ENCODE data around the gene AGO3.
A peak's percentile ranks its signal among the peaks of the same experiment; 100 is the strongest.
"Not testable (repeated sequence)": the region's sequence is repeated elsewhere in the genome, so short reads cannot be mapped to it uniquely, and the experiment has no call there.

AGO3 gene

DNA sequence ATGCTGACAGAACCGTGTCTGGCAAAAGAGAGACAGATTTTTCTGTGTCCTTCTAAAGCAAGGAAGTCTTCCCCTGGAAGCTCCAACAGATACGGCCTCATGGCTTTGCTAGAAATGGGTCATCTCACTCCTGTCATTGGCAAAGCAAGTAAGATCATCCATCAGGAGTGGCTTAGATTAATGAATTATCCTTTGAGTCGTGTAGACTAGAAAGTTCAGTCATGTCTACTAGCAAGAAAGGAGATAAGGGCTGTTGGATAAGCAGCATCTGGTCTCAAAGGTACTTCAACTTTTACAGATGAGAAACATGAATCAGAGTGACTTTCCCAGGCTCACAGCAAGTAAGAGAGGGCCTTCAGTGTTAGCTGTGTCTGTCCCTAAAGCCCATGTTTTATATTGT is 3.4 kb upstream of the AGO3 start:
- DNase-seq: no peak

DNA sequence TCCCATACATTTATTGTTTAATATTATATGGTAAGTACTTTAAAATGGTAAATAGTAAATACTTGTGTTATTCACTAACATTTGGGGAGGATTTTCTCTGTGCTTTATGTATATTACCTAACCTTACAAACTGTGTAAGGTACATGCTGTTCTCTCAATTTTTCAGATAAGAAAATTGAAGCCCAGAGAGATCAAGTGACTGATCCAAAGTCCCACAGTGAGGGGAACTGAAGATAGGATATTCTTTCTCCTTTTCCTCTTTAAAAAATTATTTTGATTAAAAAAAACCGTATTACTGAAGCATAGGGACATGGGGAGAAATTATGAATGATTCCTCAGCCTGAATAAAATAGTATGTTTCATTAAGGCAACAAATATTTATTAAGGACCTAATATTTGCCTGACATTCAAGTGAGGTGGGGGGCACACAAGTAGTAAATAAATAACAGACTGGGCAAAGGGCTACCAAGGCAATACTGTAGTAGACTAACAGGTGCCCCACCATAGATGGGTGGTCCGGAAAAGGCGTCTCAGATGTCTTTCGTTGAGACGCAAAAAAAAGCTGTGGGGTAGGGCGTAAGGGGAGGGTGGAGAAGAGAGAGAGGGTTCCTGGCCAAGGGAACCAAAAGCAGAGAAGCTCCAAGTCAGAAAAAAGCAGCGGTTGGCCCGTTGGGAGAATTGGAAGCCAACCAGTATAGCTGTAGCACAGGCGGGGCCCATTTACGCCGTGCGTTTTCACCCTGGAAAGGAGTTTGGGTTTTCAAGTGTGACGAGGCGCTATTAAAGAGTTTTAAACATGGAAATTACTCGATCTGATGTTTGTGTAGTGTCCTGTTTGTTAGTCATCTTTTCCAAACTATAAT is 944 bp upstream of the AGO3 start:
- DNase-seq: peak; percentile 45

DNA sequence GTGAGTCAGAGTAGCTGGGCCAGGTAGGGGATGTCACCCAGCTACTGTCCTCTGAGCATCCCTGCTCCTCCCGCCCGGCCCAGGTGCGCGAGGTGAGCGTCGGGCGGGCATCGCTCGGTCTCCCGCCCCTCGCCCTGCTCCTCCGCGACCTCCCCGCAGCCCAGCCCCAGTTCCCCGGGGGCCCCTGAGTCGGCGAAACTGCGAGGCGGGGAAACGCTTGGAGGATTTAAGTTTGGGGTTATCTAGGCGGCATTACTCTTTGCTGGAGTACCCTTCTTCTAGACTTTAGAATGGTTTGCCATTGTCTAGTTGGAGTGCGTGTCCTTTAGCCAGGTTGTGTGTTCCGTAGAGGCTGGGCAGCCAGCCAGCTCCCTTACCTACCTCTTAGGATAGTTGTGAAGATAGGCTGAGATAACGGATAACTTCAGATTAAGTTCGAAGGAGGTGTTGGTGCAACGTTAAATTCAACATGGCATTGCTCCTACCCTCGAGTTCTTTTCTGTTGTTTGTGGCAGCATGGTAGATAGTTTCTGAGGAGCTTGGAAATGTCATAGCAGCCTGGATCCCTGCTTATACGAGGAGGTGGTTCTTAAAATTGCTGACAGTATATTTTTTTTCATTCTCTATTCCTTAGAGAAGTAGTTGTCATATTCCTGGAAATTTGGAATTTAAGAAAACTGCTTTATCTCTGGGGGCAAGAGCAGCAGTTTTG is 697 bp downstream of the AGO3 start:
- peak; percentile 50 for DNase-seq

DNA sequence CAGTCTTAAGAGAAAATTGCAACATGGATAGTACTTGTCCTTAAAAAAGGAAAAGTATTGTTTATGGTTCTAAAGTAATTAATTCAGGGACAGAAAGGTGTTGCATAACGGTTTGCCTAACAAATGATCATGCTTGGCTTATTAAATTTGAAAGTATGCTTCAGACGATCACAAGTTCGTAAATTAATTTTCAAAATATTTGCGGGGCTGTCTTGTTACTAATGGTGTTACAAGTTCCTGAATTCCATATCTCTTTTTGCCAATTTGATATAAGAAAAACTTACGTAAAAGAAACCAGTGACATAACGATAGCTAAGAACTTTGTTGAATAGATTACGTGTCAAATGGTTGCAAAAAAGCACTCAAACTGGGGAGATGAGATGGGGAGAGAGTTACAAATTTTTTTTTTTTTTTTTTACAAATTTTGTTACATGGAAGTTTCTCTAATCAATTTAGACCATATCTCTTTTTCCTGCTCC is 1.3 kb downstream of the AGO3 start:
- DNase-seq: no peak

DNA sequence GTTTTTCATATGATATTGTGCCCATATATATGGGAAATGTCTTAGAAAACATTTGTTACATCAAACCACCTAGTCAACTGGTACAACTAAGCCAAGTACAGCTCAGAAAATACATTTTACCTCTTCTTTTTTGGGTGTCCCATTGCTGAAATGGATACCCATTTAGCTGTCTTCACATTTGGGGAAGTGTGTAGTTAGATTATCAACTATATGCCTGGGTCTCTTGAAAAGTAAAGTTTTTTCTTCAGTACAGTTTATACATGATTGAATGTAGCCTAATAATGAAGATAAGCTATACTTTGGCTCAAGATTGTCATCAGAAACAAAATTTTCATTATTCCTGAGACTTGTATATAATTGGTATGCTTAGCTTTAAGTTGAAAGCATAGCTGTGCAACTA is 2.0 kb downstream of the AGO3 start:
- no peak for DNase-seq

DNA sequence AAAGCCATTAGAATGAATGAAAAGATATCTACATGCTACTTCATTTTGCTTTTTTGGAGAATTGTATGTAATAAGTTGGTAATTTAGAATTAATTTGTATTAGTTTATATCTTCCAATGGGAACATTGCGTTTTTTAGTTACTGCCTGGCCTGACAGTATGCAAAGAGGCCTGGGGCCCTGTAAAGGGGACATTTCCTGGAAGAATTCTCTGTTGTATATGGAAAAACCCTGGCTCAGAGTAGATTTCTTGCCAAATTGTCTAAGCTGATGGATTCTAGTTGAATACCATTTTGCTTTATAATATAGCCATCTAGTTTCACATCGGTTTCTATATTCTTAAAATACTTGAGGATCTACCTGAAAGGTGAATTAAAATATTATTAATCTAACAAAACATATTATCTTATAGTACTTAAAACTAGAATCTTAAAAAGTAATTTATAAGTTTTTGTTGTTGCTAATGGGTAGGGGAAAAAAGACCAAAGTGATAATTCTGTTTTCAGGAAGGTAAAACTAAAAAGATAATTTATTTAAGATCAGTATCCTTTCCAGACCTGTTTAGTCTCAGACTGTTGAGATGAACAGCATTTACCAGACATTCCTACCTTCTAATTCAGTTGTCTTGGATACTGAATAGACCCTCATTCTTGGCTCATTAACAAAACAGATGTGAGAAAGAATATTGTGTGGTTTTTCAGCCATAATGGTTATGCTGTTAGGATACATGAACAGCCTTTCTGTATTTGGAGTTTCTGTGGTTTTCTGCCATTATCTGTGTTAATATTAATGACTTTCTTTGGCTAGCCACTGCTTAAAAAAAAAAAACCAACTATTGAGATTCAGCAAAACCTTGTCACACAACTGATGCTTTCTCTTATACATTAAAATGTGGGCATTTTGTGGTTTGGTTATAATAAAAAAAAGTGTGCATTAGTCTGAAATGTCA is 4.8 kb downstream of the AGO3 start:
- DNase-seq: no peak

DNA sequence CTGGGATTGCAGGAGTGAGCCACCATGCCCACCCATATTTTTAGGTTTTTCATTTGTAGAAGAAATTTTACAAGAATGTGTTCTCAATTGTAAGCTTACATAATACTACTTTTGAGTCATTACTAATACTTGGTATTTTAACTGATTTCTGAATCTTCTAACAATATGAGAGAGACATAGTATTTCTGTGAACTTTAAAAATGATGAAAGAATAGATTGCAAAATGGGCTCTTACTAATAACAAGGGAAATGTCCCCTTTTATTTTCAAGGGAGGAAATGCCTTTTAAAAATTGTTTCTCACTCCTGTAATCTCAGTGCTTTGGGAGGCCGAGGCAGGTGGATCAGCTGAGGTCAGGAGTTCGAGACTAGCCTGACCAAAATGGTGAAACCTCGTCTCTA is 5.9 kb downstream of the AGO3 start:
- DNase-seq: no peak

DNA sequence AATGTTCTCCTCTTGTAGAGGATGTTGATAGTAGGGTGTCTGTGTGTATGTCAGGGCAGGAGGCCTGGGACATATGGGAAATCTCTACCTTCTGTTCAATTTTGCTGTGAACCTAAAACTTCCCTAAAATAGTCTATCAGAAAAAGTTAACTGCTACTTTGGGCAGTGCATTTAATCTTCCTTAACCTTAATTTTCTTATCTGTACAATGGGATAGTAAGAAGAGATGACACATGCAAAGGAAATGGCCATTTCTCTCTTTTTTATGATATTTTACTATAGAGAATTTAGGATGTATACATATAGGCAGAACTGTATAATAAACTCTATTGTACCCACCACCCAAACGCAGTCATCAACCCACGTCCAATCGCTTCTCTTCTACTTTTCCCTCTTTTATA is 8.6 kb downstream of the AGO3 start:
- no peak for DNase-seq

DNA sequence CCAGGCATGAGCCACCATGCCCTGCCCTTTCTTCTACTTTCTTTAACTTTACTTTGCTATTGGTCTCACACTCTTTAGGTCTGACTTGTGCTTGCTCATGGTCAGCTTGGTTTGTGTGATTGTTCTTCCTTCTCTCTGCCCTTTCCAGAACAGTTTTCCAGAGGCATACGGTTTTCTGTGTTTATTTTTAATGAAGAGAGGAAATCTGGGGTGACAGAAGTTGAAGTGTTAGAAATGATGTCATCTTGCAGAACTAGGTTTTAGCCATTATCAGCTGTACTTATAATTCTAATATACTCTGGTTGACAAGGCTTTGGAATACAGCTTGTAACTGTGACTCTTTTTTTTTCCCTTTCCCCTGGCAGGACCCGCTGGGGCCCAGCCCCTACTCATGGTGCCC is 14.4 kb downstream of the AGO3 start:
- no peak for DNase-seq

DNA sequence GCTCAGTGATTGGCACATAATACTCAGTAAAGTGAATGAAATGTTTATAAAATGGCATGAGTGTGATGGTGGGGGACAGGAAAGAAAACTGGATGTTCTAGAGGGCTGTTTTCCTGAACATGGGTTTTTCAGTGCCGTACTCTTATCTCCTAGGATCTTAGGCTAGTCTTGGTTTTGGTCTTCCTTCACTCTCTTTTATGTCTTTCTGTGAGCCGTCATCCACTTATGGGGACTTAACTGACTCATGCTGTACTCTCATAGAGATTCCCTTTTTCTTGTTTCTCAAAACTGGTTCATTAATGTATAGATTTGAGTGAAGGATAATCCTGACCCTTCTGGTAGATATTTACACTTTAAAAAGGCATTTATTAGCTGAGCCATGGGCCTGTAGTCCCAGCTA is 16.6 kb downstream of the AGO3 start:
- no peak for DNase-seq

DNA sequence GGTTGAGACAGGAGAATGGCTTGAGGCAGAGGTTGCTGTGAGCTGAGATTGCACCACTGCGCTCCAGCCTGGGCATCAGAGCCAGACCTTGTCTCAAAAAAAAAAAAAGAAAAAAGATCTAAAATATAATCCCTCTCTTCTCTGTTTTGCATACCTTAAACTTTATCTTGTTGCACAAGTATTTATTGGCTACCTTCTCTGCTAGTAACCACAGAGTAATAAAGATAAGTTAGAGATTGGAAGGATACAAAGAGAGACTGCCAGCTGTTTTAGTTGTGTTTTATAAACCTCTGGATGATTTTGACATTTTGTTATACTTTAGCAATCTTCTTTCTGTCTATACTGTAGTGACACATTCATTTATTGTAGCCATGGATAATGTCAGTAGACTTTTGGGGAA is 27.7 kb downstream of the AGO3 start:
- no peak for DNase-seq

DNA sequence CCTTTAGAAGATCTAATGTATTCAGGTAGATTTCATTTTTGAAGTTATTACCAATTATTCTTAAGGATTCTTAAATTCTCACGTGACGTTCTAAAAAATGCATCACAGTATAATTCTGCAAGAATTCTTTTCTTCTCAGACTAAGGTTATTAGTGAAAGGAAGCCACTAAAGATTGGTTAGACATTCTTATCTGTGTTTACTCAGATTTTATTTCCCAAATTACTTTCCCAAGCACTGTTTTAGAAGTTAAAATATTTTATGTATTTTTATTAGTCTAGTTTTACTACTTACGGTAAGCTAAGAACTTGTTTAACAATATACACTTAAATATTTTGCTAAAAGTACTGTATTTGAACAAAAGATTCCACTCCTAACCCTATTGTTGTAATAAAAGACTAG is 28.4 kb downstream of the AGO3 start:
- no peak for DNase-seq

DNA sequence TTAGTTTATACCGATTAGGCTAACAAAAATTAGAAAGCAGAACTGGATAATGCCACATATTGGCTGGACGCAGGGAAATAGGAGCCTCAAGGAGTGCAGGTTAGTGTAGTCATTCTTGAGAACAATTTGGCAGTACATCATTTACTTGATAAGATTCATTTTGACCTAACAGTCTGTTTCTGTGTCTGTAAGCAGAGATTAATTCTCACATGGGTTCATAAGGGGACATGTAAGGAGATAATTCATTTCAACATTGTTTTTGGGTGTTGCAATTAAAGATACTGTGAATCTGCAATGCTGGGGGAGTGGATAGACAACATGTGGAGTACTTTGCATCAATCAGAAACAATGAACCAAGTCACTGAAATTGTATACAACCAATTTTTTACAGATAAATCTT is 32.0 kb downstream of the AGO3 start:
- no peak for DNase-seq

DNA sequence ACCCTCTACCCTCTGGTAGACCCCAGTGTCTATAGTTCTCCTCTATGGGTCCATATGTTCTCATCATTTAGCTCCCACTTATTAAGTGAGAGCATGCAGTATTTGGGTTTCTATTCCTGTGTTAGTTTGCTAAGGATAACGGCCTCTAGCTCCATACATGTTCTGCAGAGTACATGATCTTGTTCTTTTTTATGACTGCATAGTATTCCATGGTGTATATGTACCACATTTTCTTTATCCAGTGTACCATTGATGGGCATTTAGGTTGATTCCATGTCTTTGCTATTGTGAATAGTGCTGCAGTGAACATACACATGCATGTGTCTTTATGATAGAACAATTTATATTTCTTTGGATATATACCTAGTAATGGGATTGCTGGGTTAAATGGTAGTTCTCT is 33.4 kb downstream of the AGO3 start:
- not testable (repeated sequence) for DNase-seq

DNA sequence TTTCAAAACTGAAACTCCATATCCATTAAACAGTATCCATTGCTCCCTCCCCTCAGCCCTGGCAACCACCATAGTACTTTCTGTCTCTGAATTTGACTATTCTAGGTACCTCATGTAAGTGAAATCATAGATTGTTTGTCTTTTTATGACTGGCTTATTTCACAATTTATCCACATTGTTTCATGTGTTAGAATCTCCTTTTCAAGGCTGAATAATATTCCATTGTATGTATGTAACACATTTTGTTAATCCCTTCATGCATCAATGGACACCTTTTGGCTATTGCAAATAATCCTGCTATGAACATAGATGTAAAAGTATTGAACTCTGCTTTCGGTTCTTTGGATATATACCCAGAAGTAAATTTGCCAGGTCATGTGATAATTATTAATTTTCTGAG is 37.5 kb downstream of the AGO3 start:
- no peak for DNase-seq

DNA sequence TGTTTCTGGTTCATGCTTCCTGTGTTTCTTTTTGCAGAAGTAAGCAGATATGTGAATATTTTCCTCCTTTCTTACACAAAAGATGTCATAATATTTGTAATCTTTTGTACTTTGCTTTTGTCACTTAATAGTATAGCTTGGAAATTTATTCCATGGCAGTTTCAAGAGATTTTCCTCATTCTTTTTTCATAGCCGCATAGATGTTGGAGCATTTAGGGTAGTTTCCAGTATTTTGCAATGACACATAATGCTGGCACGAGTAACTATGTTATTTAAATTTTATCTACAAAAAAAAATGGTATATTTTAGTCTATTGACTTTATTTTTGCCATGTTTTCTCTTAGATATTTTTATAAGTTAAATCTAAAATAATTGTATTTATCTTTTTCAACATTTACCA is 40.7 kb downstream of the AGO3 start:
- DNase-seq: no peak

DNA sequence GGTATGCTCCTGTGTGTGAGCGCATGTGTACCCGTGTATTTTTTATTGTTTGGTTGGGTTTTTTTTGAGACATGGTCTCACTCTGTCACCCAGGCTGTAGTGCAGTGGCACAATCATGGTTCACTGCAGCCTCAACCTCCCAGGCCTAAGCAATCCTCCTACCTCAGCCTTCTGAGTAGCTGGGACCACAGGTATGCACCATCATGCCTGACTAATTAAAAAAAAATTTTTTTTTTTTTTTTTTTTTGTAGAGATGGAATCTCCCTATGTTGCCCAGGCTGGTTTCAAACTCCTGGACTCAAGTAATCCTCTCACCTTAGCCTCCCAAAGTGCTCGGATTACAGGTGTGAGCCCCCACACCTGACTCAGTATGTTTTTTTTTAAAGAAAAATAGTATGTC is 41.7 kb downstream of the AGO3 start:
- not testable (repeated sequence) for DNase-seq

DNA sequence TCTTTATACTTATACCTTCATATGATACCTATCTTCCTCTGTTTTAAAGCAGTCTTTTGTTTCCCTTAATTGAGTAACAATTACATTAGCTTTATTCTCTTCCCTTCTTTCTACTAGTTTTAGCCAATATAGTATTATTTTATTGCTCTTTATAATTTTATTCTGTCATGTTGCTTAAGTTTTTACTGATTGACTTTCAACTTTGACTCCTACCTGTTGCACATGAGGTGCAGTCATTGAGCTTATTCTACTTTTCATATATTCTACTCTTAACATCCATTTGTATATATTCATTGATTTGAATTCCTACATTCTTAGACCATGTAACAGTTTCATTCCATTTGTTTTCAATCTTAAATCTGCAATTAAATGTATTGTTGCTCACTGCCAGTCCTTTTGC is 49.2 kb downstream of the AGO3 start:
- no peak for DNase-seq

DNA sequence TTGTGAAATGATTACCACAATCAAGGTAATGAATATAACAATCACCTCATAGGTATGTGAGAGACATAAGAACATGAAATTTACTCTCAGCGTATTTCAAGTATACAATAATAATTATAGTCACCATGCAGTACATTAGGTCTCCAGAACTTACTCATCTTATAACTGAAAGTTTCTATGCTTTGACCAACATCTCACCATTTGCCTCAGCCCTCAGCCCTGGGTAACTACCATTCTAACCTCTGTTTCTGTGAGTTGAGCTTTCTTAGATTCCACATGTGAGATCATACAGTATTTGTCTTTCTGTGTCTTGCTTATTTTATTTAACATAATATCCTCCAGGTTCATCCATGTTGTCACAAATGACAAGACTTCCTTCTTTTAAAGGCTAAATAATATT is 57.3 kb downstream of the AGO3 start:
- no peak for DNase-seq

DNA sequence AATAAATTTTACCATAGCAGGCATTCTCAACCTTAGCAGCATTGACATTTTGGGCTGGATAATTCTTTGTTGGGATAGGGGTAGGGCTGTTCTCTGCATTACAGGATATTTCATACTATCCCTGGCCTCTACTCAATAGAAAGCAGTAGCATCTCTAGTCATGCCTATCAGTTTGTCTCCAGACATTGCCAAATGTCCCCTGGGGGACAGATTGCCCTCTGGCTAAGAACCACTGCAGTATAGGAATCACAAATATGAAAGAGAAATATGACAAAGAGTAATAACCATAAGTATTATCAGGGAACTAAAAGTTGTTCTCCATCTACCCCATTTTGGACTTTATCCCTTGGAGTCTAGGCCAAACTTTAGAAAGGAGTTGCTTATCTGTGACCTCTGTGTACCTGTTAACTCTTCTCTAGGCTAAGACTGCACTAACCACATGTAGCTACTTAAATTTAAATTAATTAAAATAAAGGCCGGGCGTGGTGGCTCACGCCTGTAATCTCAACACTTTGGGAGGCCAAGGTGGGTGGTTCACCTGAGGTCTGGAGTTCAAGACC is 76.1 kb downstream of the AGO3 start:
- DNase-seq: no peak

DNA sequence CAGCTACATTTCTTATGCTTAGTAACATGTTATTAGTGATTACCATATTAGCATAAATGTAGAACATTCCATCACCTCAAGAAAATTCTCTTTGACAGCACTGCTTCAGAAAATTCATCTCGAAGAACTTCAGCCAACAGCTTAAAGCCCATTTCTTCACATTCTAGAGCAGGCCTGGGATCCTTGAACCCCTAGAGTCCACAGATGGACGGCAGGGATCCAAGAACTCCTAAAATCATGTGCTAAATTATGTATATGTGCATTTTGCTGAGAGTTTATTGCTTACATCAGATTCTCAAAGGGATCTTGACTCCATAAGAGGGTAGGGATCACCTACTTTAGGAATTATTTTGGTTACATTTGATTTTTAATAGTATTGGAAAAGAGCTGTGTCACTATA is 76.8 kb downstream of the AGO3 start:
- DNase-seq: no peak

DNA sequence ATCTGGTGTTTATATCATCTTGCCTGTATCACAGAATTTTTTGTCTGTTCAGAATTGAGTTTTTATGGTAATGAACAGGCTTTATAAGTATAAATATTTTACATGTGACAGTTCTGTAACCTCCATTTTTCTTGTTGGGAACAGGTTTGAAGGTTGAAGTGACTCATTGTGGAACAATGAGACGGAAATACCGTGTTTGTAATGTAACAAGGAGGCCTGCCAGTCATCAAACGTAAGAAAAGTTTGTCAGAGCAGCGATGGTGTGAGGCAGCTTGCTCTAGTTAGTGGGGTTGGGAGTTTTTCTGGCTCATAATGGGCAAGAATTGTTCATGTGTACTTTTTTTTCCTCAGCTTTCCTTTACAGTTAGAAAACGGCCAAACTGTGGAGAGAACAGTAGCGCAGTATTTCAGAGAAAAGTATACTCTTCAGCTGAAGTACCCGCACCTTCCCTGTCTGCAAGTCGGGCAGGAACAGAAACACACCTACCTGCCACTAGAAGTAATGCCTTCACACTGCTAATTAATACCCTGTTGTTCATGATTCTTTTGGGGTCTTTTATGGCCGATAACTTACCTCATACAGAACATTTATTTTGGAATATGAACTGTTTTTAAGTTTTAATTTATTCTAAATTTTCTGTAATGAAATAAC is 77.8 kb downstream of the AGO3 start:
- DNase-seq: no peak
